Type B pancreatic cell (in vitro differentiated cells): ENCODE data around the gene KIAA1671. TPM values are rescaled to one million over a fixed set of nuclear protein-coding genes. Genes with fewer than 3 reads are reported as not detected.
A peak's percentile ranks its signal among the peaks of the same experiment; 100 is the strongest.

Source experiments
- DNase-seq: peaks from one replicate; pipeline ENCODE4 v3.0.0; 2021; ENCODE audit warnings: mixed read lengths; ENCODE audit not compliant: unreplicated experiment; ENCODE audit errors: extremely low spot score
- H3K27ac Mint-ChIP-seq: 2 replicates; pipeline ENCODE4 v1.8.0; 2021; ENCODE audit warnings: mild to moderate bottlenecking, mixed read lengths
- H3K27me3 Mint-ChIP-seq: 2 replicates; pipeline ENCODE4 v1.8.0; 2021; ENCODE audit warnings: mixed read lengths
- H3K36me3 Mint-ChIP-seq: 2 replicates; pipeline ENCODE4 v1.8.0; 2021; ENCODE audit warnings: mixed read lengths
- H3K4me1 Mint-ChIP-seq: one replicate; pipeline ENCODE4 v1.8.0; 2021; ENCODE audit warnings: mixed read lengths; ENCODE audit not compliant: unreplicated experiment
- H3K4me3 Mint-ChIP-seq: 2 replicates; pipeline ENCODE4 v1.8.0; 2021; ENCODE audit warnings: mild to moderate bottlenecking, mixed read lengths
- H3K9me3 Mint-ChIP-seq: 2 replicates; pipeline ENCODE4 v1.8.0; 2021; ENCODE audit warnings: mixed read lengths
- CTCF ChIP-seq: fragments of 200-600 bp; sonication (generic); conservative IDR thresholded peaks from 2 replicates; pipeline ENCODE4 v1.5.0; 2021; ENCODE audit warnings: antibody characterized with exemption, mild to moderate bottlenecking
- total RNA-seq: library from RNA; stranded (reverse); gene quantifications from 2 replicates; pipeline ENCODE4 v1.2.1, GENCODE V29; 2021; ENCODE audit warnings: low replicate concordance

Gene KIAA1671
- total RNA-seq, 1 donor from 2014 or later, result 22.9 TPM

- peaks cover 23% of the 10 kb centered on the region for H3K4me1 Mint-ChIP-seq
- DNase-seq, result no peak
- H3K27ac Mint-ChIP-seq, result no peak overlapping the region
- H3K27me3 Mint-ChIP-seq, result no peaks in the 10 kb centered on the region
- H3K36me3 Mint-ChIP-seq, result no peaks in the 10 kb centered on the region
- no peak for TF ChIP-seq CTCF
- H3K4me3 Mint-ChIP-seq, result no peak overlapping the region
- no peaks in the 10 kb centered on the region for H3K9me3 Mint-ChIP-seq
These were observed 194.6 kb downstream of the KIAA1671 start for GRCh38 chr22:25146906-25147641.

GRCh38 chr22:25147642-25147928, 195.1 kb downstream of the KIAA1671 start:
- no peak overlapping the region for H3K27ac Mint-ChIP-seq
- no peaks in the 10 kb centered on the region for H3K9me3 Mint-ChIP-seq
- no peak for DNase-seq
- no peaks in the 10 kb centered on the region for H3K27me3 Mint-ChIP-seq
- no peak for TF ChIP-seq CTCF
- peaks cover 23% of the 10 kb centered on the region for H3K4me1 Mint-ChIP-seq
- no peak overlapping the region for H3K4me3 Mint-ChIP-seq
- no peaks in the 10 kb centered on the region for H3K36me3 Mint-ChIP-seq

GRCh38 chr22:25148149-25148691, 195.7 kb downstream of the KIAA1671 start:
- Mint-ChIP-seq H3K36me3 (no peaks in the 10 kb centered on the region), H3K4me1 (peaks cover 23% of the 10 kb centered on the region), H3K27me3 (no peaks in the 10 kb centered on the region), H3K9me3 (no peaks in the 10 kb centered on the region), H3K4me3 (no peak overlapping the region), H3K27ac (no peak overlapping the region)
- no peak for DNase-seq
- TF ChIP-seq CTCF, result no peak

GRCh38 chr22:25149014-25149413, 196.5 kb downstream of the KIAA1671 start:
- no peaks in the 10 kb centered on the region for H3K27me3 Mint-ChIP-seq

GRCh38 chr22:25153961-25154666, 201.6 kb downstream of the KIAA1671 start:
- H3K27ac Mint-ChIP-seq, result peak overlapping the region; percentile 12
- DNase-seq, result no peak
- H3K27me3 Mint-ChIP-seq, result no peaks in the 10 kb centered on the region
- no peaks in the 10 kb centered on the region for H3K36me3 Mint-ChIP-seq
- H3K4me3 Mint-ChIP-seq, result no peak overlapping the region
- no peaks in the 10 kb centered on the region for H3K4me1 Mint-ChIP-seq
- H3K9me3 Mint-ChIP-seq, result no peaks in the 10 kb centered on the region
- TF ChIP-seq CTCF, result no peak

More at GRCh38 chr22:25149014-25149413, 196.5 kb downstream of the KIAA1671 start:
- no peak overlapping the region for H3K27ac Mint-ChIP-seq
- H3K36me3 Mint-ChIP-seq, result no peaks in the 10 kb centered on the region
- DNase-seq, result no peak
- H3K9me3 Mint-ChIP-seq, result no peaks in the 10 kb centered on the region
- H3K4me1 Mint-ChIP-seq, result peaks cover 20% of the 10 kb centered on the region
- TF ChIP-seq CTCF, result no peak
- H3K4me3 Mint-ChIP-seq, result no peak overlapping the region
